Melanocyte of skin (primary cell): ENCODE measurements around the gene TIMM29. TPM values are rescaled to one million over a fixed set of nuclear protein-coding genes. Genes with fewer than 3 reads are reported as not detected.

ENCODE experiments used
- total RNA-seq, 2 donors: library from RNA; depleted of rRNA; stranded (reverse); fragments of >200 nt; gene quantifications; 2 replicates each; pipeline ENCODE4 v1.2.3, GENCODE V29; 2012

Gene TIMM29
- 10 to 100 TPM; 27.5 to 29.0 TPM for total RNA-seq

DNA sequence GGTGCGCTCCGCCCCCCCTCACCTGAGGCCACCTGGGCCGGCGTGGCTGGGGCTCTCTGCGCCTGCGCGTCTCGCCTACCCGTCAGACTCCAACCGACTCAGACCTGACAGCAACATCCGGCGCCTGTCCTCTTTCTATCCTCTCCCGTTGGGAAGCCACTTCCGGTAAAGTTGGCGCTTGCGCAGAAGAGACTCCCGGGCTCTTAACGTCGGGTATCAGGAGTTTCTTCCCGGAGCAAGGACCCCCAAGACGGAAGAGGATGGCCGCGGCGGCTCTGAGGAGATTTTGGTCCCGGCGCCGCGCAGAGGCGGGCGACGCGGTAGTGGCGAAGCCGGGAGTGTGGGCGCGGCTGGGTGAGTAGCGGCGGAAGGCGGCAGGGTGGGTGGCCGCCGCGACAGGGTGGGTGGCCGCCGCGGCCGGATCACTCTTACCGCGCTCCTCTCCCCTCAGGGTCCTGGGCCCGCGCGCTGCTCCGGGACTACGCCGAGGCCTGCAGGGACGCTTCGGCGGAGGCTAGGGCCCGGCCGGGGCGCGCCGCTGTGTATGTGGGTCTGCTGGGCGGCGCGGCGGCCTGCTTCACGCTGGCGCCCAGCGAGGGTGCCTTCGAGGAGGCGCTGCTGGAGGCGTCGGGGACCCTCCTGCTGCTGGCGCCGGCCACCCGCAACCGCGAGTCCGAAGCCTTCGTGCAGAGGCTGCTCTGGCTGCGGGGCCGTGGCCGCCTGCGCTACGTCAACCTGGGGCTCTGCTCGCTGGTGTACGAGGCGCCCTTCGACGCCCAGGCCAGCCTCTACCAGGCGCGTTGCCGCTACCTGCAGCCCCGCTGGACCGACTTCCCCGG is at the start of gene TIMM29, which contains the start of gene YIPF2:
Gene TIMM29, plus strand, starts transcription at position 249 of the 839 bp plus-strand sequence. Its CDS starts 12 bp downstream, at position 261.
Gene YIPF2, minus strand, starts transcription at position 77 of the 839 bp plus-strand sequence. CDS start 229 bp downstream, outside the sequence.

GRCh38 chr19:10960314-10961072 is 31.9 kb downstream of the TIMM29 start, which contains the start of gene SMARCA4:
Gene SMARCA4 (plus strand): TSS chr19:10961030. CDS start chr19:10984152, 23,122 bp downstream.

Other genes starting within 250 kb of the TIMM29 start
- 10 to 100 TPM; 27.2 to 38.3 TPM for gene QTRT1, start 227.4 kb upstream of the TIMM29 start, total RNA-seq
- 100 to 1,000 TPM; 110 to 114 TPM for gene DNM2, start 210.7 kb upstream of the TIMM29 start, total RNA-seq
- gene TMED1, start 92.6 kb upstream of the TIMM29 start, total RNA-seq: 10 to 100 TPM; 26.2 to 33.3 TPM
- under 1 TPM; 0.33 to 0.69 TPM for gene C19orf38, start 80.4 kb upstream of the TIMM29 start, total RNA-seq
- gene CARM1, start 57.3 kb upstream of the TIMM29 start, total RNA-seq: 10 to 100 TPM; 26.8 to 41.6 TPM
- gene YIPF2, start 172 bp upstream of the TIMM29 start, total RNA-seq: 10 to 100 TPM; 44.6 to 53.7 TPM
- 100 to 1,000 TPM in 1 of 2 donors, 10 to 100 TPM in 1; 64.7 to 105 TPM for gene SMARCA4, start 32.2 kb downstream of the TIMM29 start, total RNA-seq
- gene LDLR, start 160.7 kb downstream of the TIMM29 start, total RNA-seq: 100 to 1,000 TPM; 234 to 270 TPM
- 10 to 100 TPM; 28.6 to 55.9 TPM for gene SPC24, start 227.0 kb downstream of the TIMM29 start, total RNA-seq